SK-N-SH treated with all-trans-retinoic acid at 6 μM for 48 hours (cell line): Measurements from ENCODE around the gene NCAM2.

ENCODE experiments used
- ATAC-seq: fragments of 200-7000 bp; cut with Tn5 transposase; 3 replicates; pipeline ENCODE4 v1.9.1; 2020; ENCODE audit warnings: mild to moderate bottlenecking, moderate library complexity
- ARNTL ChIP-seq: fragments of 450-650 bp; formaldehyde crosslinking; IDR thresholded peaks from 2 replicates; pipeline ENCODE4 v1.5.0; 2020; ENCODE audit warnings: low read depth, mild to moderate bottlenecking, moderate library complexity, borderline replicate concordance
- BACH2 ChIP-seq: fragments of 250-450 bp; sonication (Bioruptor Pico); IDR thresholded peaks from 2 replicates; pipeline ENCODE4 v1.9.0; 2021; ENCODE audit warnings: mild to moderate bottlenecking, borderline replicate concordance
- CREB5 ChIP-seq: fragments of 250-450 bp; sonication (Bioruptor Pico); IDR thresholded peaks from 2 replicates; pipeline ENCODE4 v1.5.1; 2020; ENCODE audit warnings: low read depth, mild to moderate bottlenecking, moderate library complexity
- CSDC2 ChIP-seq: fragments of 250-450 bp; sonication (Bioruptor Pico); IDR thresholded peaks from 2 replicates; pipeline ENCODE4 v1.5.0; 2020; ENCODE audit warnings: mild to moderate bottlenecking, moderate library complexity
- ESRRG ChIP-seq: fragments of 250-450 bp; sonication (Bioruptor Pico); IDR thresholded peaks from 2 replicates; pipeline ENCODE4 v1.6.1; 2021; ENCODE audit warnings: mild to moderate bottlenecking
- GLIS3 ChIP-seq: fragments of 250-450 bp; sonication (Bioruptor Pico); IDR thresholded peaks from 2 replicates; pipeline ENCODE4 v1.5.0; 2020; ENCODE audit warnings: mild to moderate bottlenecking, moderate library complexity
- POU6F1 ChIP-seq: fragments of 250-450 bp; sonication (Bioruptor Pico); IDR thresholded peaks from 2 replicates; pipeline ENCODE4 v1.8.0; 2021; ENCODE audit warnings: low read depth, mild to moderate bottlenecking, moderate library complexity, borderline replicate concordance
- PPARA ChIP-seq: fragments of 250-450 bp; sonication (Bioruptor Pico); IDR thresholded peaks from 2 replicates; pipeline ENCODE4 v1.5.0; 2020; ENCODE audit warnings: mild to moderate bottlenecking, borderline replicate concordance
- RARB ChIP-seq: fragments of 250-450 bp; sonication (Bioruptor Pico); IDR thresholded peaks from 2 replicates; pipeline ENCODE4 v1.8.0; 2021; ENCODE audit warnings: mild to moderate bottlenecking, moderate library complexity
- SNAI2 ChIP-seq: fragments of 250-450 bp; sonication (Bioruptor Pico); IDR thresholded peaks from 2 replicates; pipeline ENCODE4 v1.5.0; 2020; ENCODE audit warnings: mild to moderate bottlenecking, moderate library complexity
- TCF4 ChIP-seq: fragments of 250-450 bp; sonication (Bioruptor Pico); IDR thresholded peaks from 2 replicates; pipeline ENCODE4 v1.8.0; 2021; ENCODE audit warnings: mild to moderate bottlenecking, moderate library complexity, borderline replicate concordance
- ZC3H10 ChIP-seq: fragments of 250-450 bp; sonication (Bioruptor Pico); IDR thresholded peaks from 2 replicates; pipeline ENCODE4 v1.5.1; 2021; ENCODE audit warnings: mild to moderate bottlenecking, moderate library complexity
- ZFP30 ChIP-seq: fragments of 450-650 bp; formaldehyde crosslinking; IDR thresholded peaks from 2 replicates; pipeline ENCODE4 v1.5.0; 2022; ENCODE audit warnings: mild to moderate bottlenecking, moderate library complexity
- ZNF8 ChIP-seq: fragments of 450-650 bp; formaldehyde crosslinking; IDR thresholded peaks from 2 replicates; pipeline ENCODE4 v1.5.0; 2020; ENCODE audit warnings: mild to moderate bottlenecking, moderate library complexity
- TF ChIP-seq, protein P1 (sequence below): fragments of 250-450 bp; sonication (Bioruptor Pico); IDR thresholded peaks from 2 replicates; pipeline ENCODE4 v1.8.0; 2020; ENCODE audit warnings: mild to moderate bottlenecking, moderate library complexity, borderline replicate concordance
- TF ChIP-seq, protein P2 (sequence below): fragments of 250-450 bp; sonication (Bioruptor Pico); IDR thresholded peaks from 2 replicates; pipeline ENCODE4 v1.5.0; 2020; ENCODE audit warnings: mild to moderate bottlenecking, moderate library complexity

The NCAM2 gene

GRCh38 chr21:21097466-21097865, 99.3 kb downstream of the NCAM2 start:
- TF ChIP-seq PPARA (CRISPR knock-in tag) (no peak), SNAI2 (CRISPR knock-in tag) (no peak), RARB (CRISPR knock-in tag) (no peak), CREB5 (CRISPR knock-in tag) (no peak), TCF4 (CRISPR knock-in tag) (no peak), BACH2 (no peak)
- TF ChIP-seq, all 23 proteins: peak for 0
- no peak for ATAC-seq

GRCh38 chr21:21101911-21102310, 103.7 kb downstream of the NCAM2 start:
- peak; percentile 89 for ATAC-seq
- TF ChIP-seq GLIS3 (CRISPR knock-in tag): no peak
- no peak for TF ChIP-seq BACH2
- TF ChIP-seq, protein P1, sequence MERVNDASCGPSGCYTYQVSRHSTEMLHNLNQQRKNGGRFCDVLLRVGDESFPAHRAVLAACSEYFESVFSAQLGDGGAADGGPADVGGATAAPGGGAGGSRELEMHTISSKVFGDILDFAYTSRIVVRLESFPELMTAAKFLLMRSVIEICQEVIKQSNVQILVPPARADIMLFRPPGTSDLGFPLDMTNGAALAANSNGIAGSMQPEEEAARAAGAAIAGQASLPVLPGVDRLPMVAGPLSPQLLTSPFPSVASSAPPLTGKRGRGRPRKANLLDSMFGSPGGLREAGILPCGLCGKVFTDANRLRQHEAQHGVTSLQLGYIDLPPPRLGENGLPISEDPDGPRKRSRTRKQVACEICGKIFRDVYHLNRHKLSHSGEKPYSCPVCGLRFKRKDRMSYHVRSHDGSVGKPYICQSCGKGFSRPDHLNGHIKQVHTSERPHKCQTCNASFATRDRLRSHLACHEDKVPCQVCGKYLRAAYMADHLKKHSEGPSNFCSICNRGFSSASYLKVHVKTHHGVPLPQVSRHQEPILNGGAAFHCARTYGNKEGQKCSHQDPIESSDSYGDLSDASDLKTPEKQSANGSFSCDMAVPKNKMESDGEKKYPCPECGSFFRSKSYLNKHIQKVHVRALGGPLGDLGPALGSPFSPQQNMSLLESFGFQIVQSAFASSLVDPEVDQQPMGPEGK (CRISPR knock-in tag): no peak
- TF ChIP-seq ZC3H10 (CRISPR knock-in tag): no peak
- no peak for TF ChIP-seq RARB (CRISPR knock-in tag)
- no peak for TF ChIP-seq CSDC2 (CRISPR knock-in tag)
- TF ChIP-seq POU6F1: no peak
- TF ChIP-seq ZFP30 (CRISPR knock-in tag): no peak
- no peak for TF ChIP-seq ESRRG
- TF ChIP-seq PPARA (CRISPR knock-in tag): no peak

- ATAC-seq: no peak
Measured at GRCh38 chr21:21102896-21103295, 104.7 kb downstream of the NCAM2 start.

More at GRCh38 chr21:21102896-21103295, 104.7 kb downstream of the NCAM2 start:
- TF ChIP-seq ZNF8 (CRISPR knock-in tag) (no peak), ARNTL (no peak), ZC3H10 (CRISPR knock-in tag) (no peak), POU6F1 (no peak)
- TF ChIP-seq, protein P2, sequence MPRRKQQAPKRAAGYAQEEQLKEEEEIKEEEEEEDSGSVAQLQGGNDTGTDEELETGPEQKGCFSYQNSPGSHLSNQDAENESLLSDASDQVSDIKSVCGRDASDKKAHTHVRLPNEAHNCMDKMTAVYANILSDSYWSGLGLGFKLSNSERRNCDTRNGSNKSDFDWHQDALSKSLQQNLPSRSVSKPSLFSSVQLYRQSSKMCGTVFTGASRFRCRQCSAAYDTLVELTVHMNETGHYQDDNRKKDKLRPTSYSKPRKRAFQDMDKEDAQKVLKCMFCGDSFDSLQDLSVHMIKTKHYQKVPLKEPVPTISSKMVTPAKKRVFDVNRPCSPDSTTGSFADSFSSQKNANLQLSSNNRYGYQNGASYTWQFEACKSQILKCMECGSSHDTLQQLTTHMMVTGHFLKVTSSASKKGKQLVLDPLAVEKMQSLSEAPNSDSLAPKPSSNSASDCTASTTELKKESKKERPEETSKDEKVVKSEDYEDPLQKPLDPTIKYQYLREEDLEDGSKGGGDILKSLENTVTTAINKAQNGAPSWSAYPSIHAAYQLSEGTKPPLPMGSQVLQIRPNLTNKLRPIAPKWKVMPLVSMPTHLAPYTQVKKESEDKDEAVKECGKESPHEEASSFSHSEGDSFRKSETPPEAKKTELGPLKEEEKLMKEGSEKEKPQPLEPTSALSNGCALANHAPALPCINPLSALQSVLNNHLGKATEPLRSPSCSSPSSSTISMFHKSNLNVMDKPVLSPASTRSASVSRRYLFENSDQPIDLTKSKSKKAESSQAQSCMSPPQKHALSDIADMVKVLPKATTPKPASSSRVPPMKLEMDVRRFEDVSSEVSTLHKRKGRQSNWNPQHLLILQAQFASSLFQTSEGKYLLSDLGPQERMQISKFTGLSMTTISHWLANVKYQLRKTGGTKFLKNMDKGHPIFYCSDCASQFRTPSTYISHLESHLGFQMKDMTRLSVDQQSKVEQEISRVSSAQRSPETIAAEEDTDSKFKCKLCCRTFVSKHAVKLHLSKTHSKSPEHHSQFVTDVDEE (CRISPR knock-in tag): no peak
- TF ChIP-seq, protein P1 (CRISPR knock-in tag): no peak
